Subcutaneous abdominal adipose tissue (tissue), 5 donors: Measurements from ENCODE around the gene TUB.
A peak's percentile ranks its signal among the peaks of the same experiment; 100 is the strongest.

ENCODE experiments used
- H3K27ac ChIP-seq: one replicate; pipeline ENCODE4 v1.7.0; 2013; ENCODE audit warnings: low read depth, mild to moderate bottlenecking, inconsistent platforms, low read length, moderate library complexity
- H3K27me3 ChIP-seq, 5 donors: one replicate each; pipeline ENCODE4 v1.7.0; 2013; ENCODE audit warnings: low read length in 5 of 5, inconsistent platforms in 1 of 5; ENCODE audit not compliant: control insufficient read depth in 5 of 5, insufficient read depth in 4 of 5
- H3K36me3 ChIP-seq, 5 donors: one replicate each; pipeline ENCODE4 v1.7.0; 2013; ENCODE audit warnings: low read length in 5 of 5; ENCODE audit not compliant: control insufficient read depth in 5 of 5, insufficient read depth in 5 of 5
- H3K4me1 ChIP-seq, 5 donors: one replicate each; pipeline ENCODE4 v1.7.0; 2013; ENCODE audit warnings: low read length in 5 of 5, mild to moderate bottlenecking in 3 of 5, moderate library complexity in 1 of 5; ENCODE audit not compliant: control insufficient read depth in 5 of 5, insufficient read depth in 5 of 5
- H3K4me3 ChIP-seq, 5 donors: one replicate each; pipeline ENCODE4 v1.7.0; 2013; ENCODE audit warnings: low read length in 5 of 5, low read depth in 1 of 5
- H3K9ac ChIP-seq, 5 donors: one replicate each; pipeline ENCODE4 v1.7.0; 2013; ENCODE audit warnings: low read length in 5 of 5, mild to moderate bottlenecking in 4 of 5, moderate library complexity in 3 of 5
- H3K9me3 ChIP-seq, 5 donors: one replicate each; pipeline ENCODE4 v1.7.0; 2013; ENCODE audit warnings: low read length in 5 of 5; ENCODE audit not compliant: control insufficient read depth in 5 of 5
- donor health status: healthy.
- donor health status: healthy.
- donor health status: healthy.
- donor health status: healthy.
- donor health status: healthy.

Gene TUB

GRCh38 chr11:8081591-8082250 lies 710 bp downstream of the TUB start:
- Histone ChIP-seq H3K9ac (peak overlapping the region in 3 of 5 donors; percentile 13 to 63 (median 44)), H3K27ac (no peak overlapping the region), H3K4me3 (peak overlapping the region; percentile 26 to 69 (median 64)), H3K4me1 (peaks cover 0 to 40% (median 20%) of the 10 kb centered on the region in 5 donors), H3K27me3 (peaks cover 0 to 20% (median 0%) of the 10 kb centered on the region in 5 donors), H3K36me3 (no peaks in the 10 kb centered on the region), H3K9me3 (no peaks in the 10 kb centered on the region)

- Histone ChIP-seq H3K27ac (no peak overlapping the region), H3K27me3 (peaks cover 0 to 20% (median 0%) of the 10 kb centered on the region in 5 donors), H3K9ac (no peak overlapping the region), H3K9me3 (no peaks in the 10 kb centered on the region), H3K36me3 (no peaks in the 10 kb centered on the region), H3K4me1 (peaks cover 0 to 40% (median 20%) of the 10 kb centered on the region in 5 donors), H3K4me3 (peak overlapping the region in 4 of 5 donors; percentile 3 to 69 (median 49))
Observed at GRCh38 chr11:8082391-8083087, 1.5 kb downstream of the TUB start.

GRCh38 chr11:8083088-8083395 lies 2.0 kb downstream of the TUB start:
- Histone ChIP-seq H3K4me3 (peak overlapping the region in 1 of 5 donors; percentile 10), H3K9me3 (no peaks in the 10 kb centered on the region), H3K36me3 (no peaks in the 10 kb centered on the region), H3K27me3 (peaks cover 0 to 20% (median 0%) of the 10 kb centered on the region in 5 donors), H3K4me1 (peaks cover 0 to 40% (median 20%) of the 10 kb centered on the region in 5 donors), H3K9ac (no peak overlapping the region), H3K27ac (no peak overlapping the region)

- Histone ChIP-seq H3K27me3 (peaks cover 0 to 20% (median 0%) of the 10 kb centered on the region in 5 donors), H3K27ac (no peak overlapping the region), H3K4me3 (peak overlapping the region in 1 of 5 donors; percentile 10), H3K9me3 (no peaks in the 10 kb centered on the region), H3K9ac (no peak overlapping the region), H3K4me1 (peaks cover 0 to 40% (median 20%) of the 10 kb centered on the region in 5 donors), H3K36me3 (no peaks in the 10 kb centered on the region)
Observed at GRCh38 chr11:8083871-8084281, 2.9 kb downstream of the TUB start.

- H3K4me3 ChIP-seq: no peak overlapping the region
- no peaks in the 10 kb centered on the region for H3K36me3 ChIP-seq
- no peak overlapping the region for H3K27ac ChIP-seq
- peaks cover 0 to 20% (median 0%) of the 10 kb centered on the region in 5 donors for H3K27me3 ChIP-seq
- no peak overlapping the region for H3K9ac ChIP-seq
- no peaks in the 10 kb centered on the region for H3K9me3 ChIP-seq
- H3K4me1 ChIP-seq: peaks cover 0 to 40% (median 20%) of the 10 kb centered on the region in 5 donors
Observed at GRCh38 chr11:8084352-8084751, 3.3 kb downstream of the TUB start.

GRCh38 chr11:8085011-8085645 lies 4.1 kb downstream of the TUB start:
- Histone ChIP-seq H3K36me3 (no peaks in the 10 kb centered on the region), H3K27me3 (peaks cover 0 to 20% (median 0%) of the 10 kb centered on the region in 5 donors), H3K9ac (no peak overlapping the region), H3K27ac (no peak overlapping the region), H3K9me3 (no peaks in the 10 kb centered on the region), H3K4me3 (no peak overlapping the region), H3K4me1 (peaks cover 0 to 40% (median 20%) of the 10 kb centered on the region in 5 donors)

GRCh38 chr11:8086001-8086479 lies 5.0 kb downstream of the TUB start:
- H3K9ac ChIP-seq: no peak overlapping the region
- no peak overlapping the region for H3K4me3 ChIP-seq
- H3K27ac ChIP-seq: no peak overlapping the region
- peaks cover 0 to 20% (median 0%) of the 10 kb centered on the region in 5 donors for H3K27me3 ChIP-seq
- no peaks in the 10 kb centered on the region for H3K36me3 ChIP-seq
- H3K9me3 ChIP-seq: no peaks in the 10 kb centered on the region
- H3K4me1 ChIP-seq: peaks cover 0 to 35% (median 16%) of the 10 kb centered on the region in 5 donors

- no peak overlapping the region for H3K27ac ChIP-seq
Observed at GRCh38 chr11:8086571-8086970, 5.6 kb downstream of the TUB start.

GRCh38 chr11:8087185-8087584 lies 6.2 kb downstream of the TUB start:
- H3K9me3 ChIP-seq: no peaks in the 10 kb centered on the region
- H3K9ac ChIP-seq: no peak overlapping the region
- H3K27me3 ChIP-seq: peaks cover 0 to 12% (median 0%) of the 10 kb centered on the region in 5 donors
- no peak overlapping the region for H3K4me3 ChIP-seq
- H3K36me3 ChIP-seq: peaks cover 0 to 2% (median 0%) of the 10 kb centered on the region in 5 donors
- peaks cover 0 to 27% (median 7%) of the 10 kb centered on the region in 5 donors for H3K4me1 ChIP-seq
- no peak overlapping the region for H3K27ac ChIP-seq

More at GRCh38 chr11:8086571-8086970, 5.6 kb downstream of the TUB start:
- no peak overlapping the region for H3K4me3 ChIP-seq
- no peak overlapping the region for H3K9ac ChIP-seq
- H3K36me3 ChIP-seq: peaks cover 0 to 2% (median 0%) of the 10 kb centered on the region in 5 donors
- no peaks in the 10 kb centered on the region for H3K9me3 ChIP-seq
- H3K4me1 ChIP-seq: peaks cover 0 to 33% (median 14%) of the 10 kb centered on the region in 5 donors
- peaks cover 0 to 18% (median 0%) of the 10 kb centered on the region in 5 donors for H3K27me3 ChIP-seq
